IMR-90 (cell line): ENCODE results near the gene SH2B2. TPM values are rescaled to one million over a fixed set of nuclear protein-coding genes. Genes with fewer than 3 reads are reported as not detected.
"Not testable (repeated sequence)": the region's sequence is repeated elsewhere in the genome, so short reads cannot be mapped to it uniquely, and the experiment has no call there.

Source experiments
- ATAC-seq: fragments of 200-7000 bp; cut with Tn5 transposase; 2 replicates; pipeline ENCODE4 v1.9.1; 2020; ENCODE audit warnings: low read depth, mild to moderate bottlenecking, moderate library complexity
- BruUV-seq: library from RNA; stranded (reverse); fragments of 400-500 nt; replicated peaks from 2 replicates; lab custom pipeline; 2021; lab: Mats Ljungman, UMichigan
- CTCF ChIA-PET: fragments of 300-600 bp; formaldehyde crosslinking; extraction: SDS; loops from one replicate; lab custom pipeline; 2021; ENCODE audit warnings: antibody characterized with exemption; lab: Yijun Ruan, JAX
- POLR2A ChIA-PET: fragments of 300-600 bp; sonication (Branson Sonifier 250); formaldehyde crosslinking; loops from one replicate; lab custom pipeline; 2022; ENCODE audit warnings: antibody characterized with exemption; ENCODE audit not compliant: unreplicated experiment; lab: Charles Lee
- DNase-seq: peaks from one replicate; pipeline ENCODE4 v3.0.0; 2013
- H2AFZ ChIP-seq: replicated peaks from 2 replicates; pipeline ENCODE3; 2013; ENCODE audit warnings: low read length, mild to moderate bottlenecking; ENCODE audit not compliant: poor library complexity
- H2AK5ac ChIP-seq: 2 replicates; pipeline ENCODE4 v1.6.1; 2013; ENCODE audit warnings: low read depth, low read length, inconsistent platforms
- H2AK9ac ChIP-seq: replicated peaks from 2 replicates; pipeline ENCODE3; 2013; ENCODE audit warnings: mild to moderate bottlenecking, low read depth, low read length, moderate library complexity; ENCODE audit not compliant: poor library complexity
- H2BK120ac ChIP-seq: 2 replicates; pipeline ENCODE4 v1.6.1; 2013; ENCODE audit warnings: low read depth, low read length, inconsistent platforms
- H2BK15ac ChIP-seq: 3 replicates; pipeline ENCODE4 v1.6.1; 2013; ENCODE audit warnings: low read depth, low read length, inconsistent platforms
- H2BK20ac ChIP-seq: 2 replicates; pipeline ENCODE4 v1.6.1; 2013; ENCODE audit warnings: low read depth, mild to moderate bottlenecking, inconsistent platforms, low read length, moderate library complexity
- H2BK5ac ChIP-seq: 2 replicates; pipeline ENCODE4 v1.6.1; 2013; ENCODE audit warnings: mild to moderate bottlenecking, low read depth, low read length, inconsistent platforms; ENCODE audit not compliant: poor library complexity, severe bottlenecking
- H3K14ac ChIP-seq: replicated peaks from 2 replicates; pipeline ENCODE4 v1.6.1; 2013; ENCODE audit warnings: low read depth, low read length, inconsistent platforms
- H3K18ac ChIP-seq: 2 replicates; pipeline ENCODE4 v1.6.1; 2013; ENCODE audit warnings: low read depth, low read length, control low read depth
- H3K23ac ChIP-seq: 2 replicates; pipeline ENCODE4 v1.6.1; 2013; ENCODE audit warnings: low read depth, low read length, inconsistent platforms
- H3K27ac ChIP-seq: 2 replicates; pipeline ENCODE4 v1.5.1; 2013; ENCODE audit warnings: mild to moderate bottlenecking, control low read depth, low read length; ENCODE audit not compliant: insufficient read depth
- H3K27me3 ChIP-seq: 2 replicates; pipeline ENCODE4 v1.6.1; 2013; ENCODE audit warnings: low read length; ENCODE audit not compliant: control insufficient read depth, insufficient read depth
- H3K36me3 ChIP-seq: 2 replicates; pipeline ENCODE4 v1.6.1; 2013; ENCODE audit warnings: low read length, mixed read lengths; ENCODE audit not compliant: control insufficient read depth, insufficient read depth
- H3K4ac ChIP-seq: 2 replicates; pipeline ENCODE4 v1.6.1; 2013; ENCODE audit warnings: low read depth, low read length, inconsistent platforms
- H3K4me1 ChIP-seq: 2 replicates; pipeline ENCODE4 v1.6.1; 2013; ENCODE audit warnings: low read length, mixed read lengths; ENCODE audit not compliant: control insufficient read depth, insufficient read depth
- H3K4me2 ChIP-seq: 2 replicates; pipeline ENCODE4 v1.6.1; 2013; ENCODE audit warnings: low read depth, mild to moderate bottlenecking, control low read depth, low read length, moderate library complexity
- H3K4me3 ChIP-seq: 2 replicates; pipeline ENCODE4 v1.5.1; 2013; ENCODE audit warnings: low read depth, mild to moderate bottlenecking, control low read depth, low read length, moderate library complexity; ENCODE audit not compliant: insufficient read depth
- H3K56ac ChIP-seq: 2 replicates; pipeline ENCODE4 v1.6.1; 2013; ENCODE audit warnings: low read length, inconsistent platforms; ENCODE audit not compliant: insufficient read depth; ENCODE audit errors: extremely low read depth
- H3K79me1 ChIP-seq, 2 experiments: 2 replicates each; pipeline ENCODE4 v1.6.1; 2013; ENCODE audit warnings: low read length in 2 of 2, inconsistent platforms in 1 of 2, low read depth in 1 of 2
- H3K9ac ChIP-seq: 2 replicates; pipeline ENCODE4 v1.6.1; 2013; ENCODE audit warnings: low read depth, low read length, control low read depth
- H3K9me1 ChIP-seq: 2 replicates; pipeline ENCODE4 v1.6.1; 2013; ENCODE audit warnings: low read length, inconsistent platforms; ENCODE audit not compliant: insufficient read depth
- H3K9me3 ChIP-seq: 2 replicates; pipeline ENCODE4 v1.6.1; 2013; ENCODE audit warnings: low read length; ENCODE audit not compliant: control insufficient read depth, insufficient read depth
- H4K20me1 ChIP-seq: 2 replicates; pipeline ENCODE4 v1.6.1; 2013; ENCODE audit warnings: low read length, inconsistent platforms; ENCODE audit not compliant: insufficient read depth
- H4K5ac ChIP-seq: 2 replicates; pipeline ENCODE4 v1.6.1; 2013; ENCODE audit warnings: mild to moderate bottlenecking, low read depth, low read length, control low read depth
- H4K8ac ChIP-seq, 2 experiments: 2 replicates each; pipeline ENCODE4 v1.6.1; 2013; ENCODE audit warnings: low read depth in 2 of 2, low read length in 2 of 2, control low read depth in 1 of 2, inconsistent platforms in 1 of 2
- H4K91ac ChIP-seq: 2 replicates; pipeline ENCODE4 v1.6.1; 2013; ENCODE audit warnings: low read depth, low read length, inconsistent platforms; ENCODE audit not compliant: insufficient read depth
- WGBS, 2 experiments: methylation state at CpG; one replicate each; pipeline versions ENCODE4 v1.1.5 to v1.1.7; 2013; ENCODE audit warnings: missing lambda C conversion rate in 2 of 2; ENCODE audit not compliant: insufficient read length in 1 of 2; ENCODE audit errors: extremely low coverage in 2 of 2; 5-methylcytosine and 5-hydroxymethylcytosine counted together
- dilution Hi-C: fragments of 300-500 bp; cut with HindIII; formaldehyde crosslinking; loops from one replicate; pipeline ENCODE4 v1.14.3; 2018; ENCODE audit warnings: low sequenced_read_pairs; ENCODE audit not compliant: unreplicated experiment
- in situ Hi-C: fragments of 300-500 bp; cut with MboI; formaldehyde crosslinking; loops from 3 replicates; pipeline ENCODE4 v1.14.3; 2019; ENCODE audit warnings: low sequenced_read_pairs, inconsistent platforms, mixed read lengths
- intact Hi-C: fragments of 100-400 bp; cut with micrococcal nuclease; formaldehyde crosslinking; loops from 2 replicates; pipeline ENCODE4 v1.10.0; 2022
- polyA plus RNA-seq, 3 experiments: library from polyadenylated mRNA; depleted of rRNA; stranded (reverse); fragments of >200 nt; gene quantifications; 2 replicates each; pipeline ENCODE4 v1.2.3, GENCODE V29; 2012; ENCODE audit warnings: low replicate concordance in 1 of 3
- total RNA-seq: library from RNA; depleted of rRNA; stranded (reverse); fragments of >200 nt; gene quantifications from 2 replicates; pipeline ENCODE4 v1.2.3, GENCODE V29; 2012

Gene SH2B2
- total and polyA plus RNA-seq, 2 of the 4 experiments (the other 2 are of a cell fraction): 0.36 to 0.99 TPM

- H4K5ac ChIP-seq, H3K9me3 ChIP-seq, H3K4me2 ChIP-seq, H2BK5ac ChIP-seq, POLR2A ChIA-PET, H3K27ac ChIP-seq, H3K79me1 ChIP-seq, in situ Hi-C loops, H2BK120ac ChIP-seq, H2AK5ac ChIP-seq, H4K8ac ChIP-seq, H2AK9ac ChIP-seq, H4K20me1 ChIP-seq, H3K9me1 ChIP-seq, H3K36me3 ChIP-seq, dilution Hi-C loops, H4K91ac ChIP-seq, H3K56ac ChIP-seq, H3K9ac ChIP-seq, DNase-seq, H3K27me3 ChIP-seq, BruUV-seq, H2AFZ ChIP-seq, intact Hi-C loops, H3K4me1 ChIP-seq, H3K14ac ChIP-seq, H3K23ac ChIP-seq, H3K18ac ChIP-seq, H3K4me3 ChIP-seq, H2BK15ac ChIP-seq, CTCF ChIA-PET, ATAC-seq, H3K4ac ChIP-seq, H2BK20ac ChIP-seq: not testable (repeated sequence)
- no CpG with 5 or more reads among the region's 6 CpGs for WGBS, 2 experiments
Observed at GRCh38 chr7:102346983-102347382, 60.3 kb downstream of the SH2B2 start.

- H2BK120ac ChIP-seq, H2BK20ac ChIP-seq, H4K91ac ChIP-seq, H2AK5ac ChIP-seq, POLR2A ChIA-PET, H2AK9ac ChIP-seq, H2BK15ac ChIP-seq, in situ Hi-C loops, intact Hi-C loops, H2AFZ ChIP-seq, H3K4me1 ChIP-seq, H3K23ac ChIP-seq, H3K9ac ChIP-seq, H2BK5ac ChIP-seq, H3K9me1 ChIP-seq, H4K20me1 ChIP-seq, H3K36me3 ChIP-seq, BruUV-seq, H3K27me3 ChIP-seq, H3K9me3 ChIP-seq, CTCF ChIA-PET, H3K56ac ChIP-seq, H3K4ac ChIP-seq, H3K27ac ChIP-seq, H3K79me1 ChIP-seq, H3K4me3 ChIP-seq, H3K14ac ChIP-seq, ATAC-seq, DNase-seq, H4K8ac ChIP-seq, H4K5ac ChIP-seq, H3K4me2 ChIP-seq, H3K18ac ChIP-seq, dilution Hi-C loops: not testable (repeated sequence)
- WGBS, 2 experiments: no CpG with 5 or more reads among the region's 6 CpGs
Observed at GRCh38 chr7:102356344-102356743, 69.7 kb downstream of the SH2B2 start, which contains the start of gene SPDYE6. TSS of gene SPDYE6 (minus strand) at chr7:102356444. CDS start at chr7:102356023, 421 bp downstream.
